HEK293T (cell line): ENCODE data around the gene COX18.

ENCODE experiments used
- ARNT ChIP-seq: fragments of 450-650 bp; IDR thresholded peaks from 2 replicates; pipeline ENCODE4 v1.6.1; 2017; ENCODE audit warnings: mild to moderate bottlenecking
- FOXK2 ChIP-seq: fragments of 450-650 bp; IDR thresholded peaks from 2 replicates; pipeline ENCODE4 v1.6.1; 2016; ENCODE audit warnings: mild to moderate bottlenecking
- NFRKB ChIP-seq: fragments of 450-650 bp; IDR thresholded peaks from 2 replicates; pipeline ENCODE4 v1.6.1; 2016; ENCODE audit warnings: mild to moderate bottlenecking, moderate library complexity
- SP1 ChIP-seq: fragments of 450-650 bp; IDR thresholded peaks from 2 replicates; pipeline ENCODE4 v1.6.1; 2017
- SUZ12 ChIP-seq: fragments of 450-650 bp; IDR thresholded peaks from 2 replicates; pipeline ENCODE4 v1.6.1; 2016; ENCODE audit warnings: mild to moderate bottlenecking

DNA sequence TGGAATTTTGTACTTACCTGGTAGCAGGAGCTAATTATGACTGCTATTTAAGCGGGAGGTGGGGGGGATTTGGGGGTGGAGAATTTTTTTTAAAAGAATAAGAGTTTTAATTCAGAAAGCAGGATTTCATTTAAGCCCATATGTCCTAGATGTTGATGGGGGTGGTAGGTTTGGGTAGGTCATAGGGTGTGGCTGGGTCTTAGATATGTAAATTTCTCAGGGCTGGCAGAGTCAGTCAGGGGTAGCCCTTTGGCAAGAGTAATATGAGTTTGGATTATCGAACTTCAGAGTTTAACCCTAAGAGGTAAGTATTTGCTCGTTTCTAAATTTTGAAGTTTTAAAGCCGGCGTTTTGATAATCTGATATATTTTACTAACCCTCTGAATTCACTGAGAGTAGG is 35.2 kb upstream of the COX18 start:
- TF ChIP-seq SUZ12 (no peak), ARNT (no peak), NFRKB (no peak), SP1 (no peak), FOXK2 (no peak)
